NB4 (cell line): ENCODE results near the gene BARX1.

Source experiments
- DNase-seq: peaks from one replicate; pipeline ENCODE4 v3.0.0; 2010; ENCODE audit warnings: low read depth
- H3K4me3 ChIP-seq: one replicate; pipeline ENCODE4 v1.5.1; 2011; ENCODE audit warnings: mild to moderate bottlenecking, low read depth, low read length, moderate library complexity
- MAX ChIP-seq: IDR thresholded peaks from 2 replicates; pipeline ENCODE4 v1.6.1; 2011; ENCODE audit warnings: low read depth, low read length
- POLR2A ChIP-seq: IDR thresholded peaks from 2 replicates; pipeline ENCODE4 v1.6.1; 2011; ENCODE audit warnings: mild to moderate bottlenecking; ENCODE audit not compliant: insufficient read length; ENCODE audit errors: extremely low read depth

Gene BARX1

GRCh38 chr9:93902051-93902779 lies 52.9 kb downstream of the BARX1 start:
- DNase-seq = no peak
- no peak overlapping the region for H3K4me3 ChIP-seq
- TF ChIP-seq MAX (no peak), POLR2A (no peak)
